Smooth muscle cell of the pulmonary artery (primary cell): ENCODE measurements around the gene EYA2. TPM values are rescaled to one million over a fixed set of nuclear protein-coding genes. Genes with fewer than 3 reads are reported as not detected.

Experiments
- total RNA-seq: library from RNA; depleted of rRNA; stranded (reverse); fragments of >200 nt; gene quantifications from 2 replicates; pipeline ENCODE4 v1.2.3, GENCODE V29; 2014

The EYA2 gene, protein sequence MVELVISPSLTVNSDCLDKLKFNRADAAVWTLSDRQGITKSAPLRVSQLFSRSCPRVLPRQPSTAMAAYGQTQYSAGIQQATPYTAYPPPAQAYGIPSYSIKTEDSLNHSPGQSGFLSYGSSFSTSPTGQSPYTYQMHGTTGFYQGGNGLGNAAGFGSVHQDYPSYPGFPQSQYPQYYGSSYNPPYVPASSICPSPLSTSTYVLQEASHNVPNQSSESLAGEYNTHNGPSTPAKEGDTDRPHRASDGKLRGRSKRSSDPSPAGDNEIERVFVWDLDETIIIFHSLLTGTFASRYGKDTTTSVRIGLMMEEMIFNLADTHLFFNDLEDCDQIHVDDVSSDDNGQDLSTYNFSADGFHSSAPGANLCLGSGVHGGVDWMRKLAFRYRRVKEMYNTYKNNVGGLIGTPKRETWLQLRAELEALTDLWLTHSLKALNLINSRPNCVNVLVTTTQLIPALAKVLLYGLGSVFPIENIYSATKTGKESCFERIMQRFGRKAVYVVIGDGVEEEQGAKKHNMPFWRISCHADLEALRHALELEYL
- 0.03 and 0.07 TPM in 2 replicates for total RNA-seq

DNA sequence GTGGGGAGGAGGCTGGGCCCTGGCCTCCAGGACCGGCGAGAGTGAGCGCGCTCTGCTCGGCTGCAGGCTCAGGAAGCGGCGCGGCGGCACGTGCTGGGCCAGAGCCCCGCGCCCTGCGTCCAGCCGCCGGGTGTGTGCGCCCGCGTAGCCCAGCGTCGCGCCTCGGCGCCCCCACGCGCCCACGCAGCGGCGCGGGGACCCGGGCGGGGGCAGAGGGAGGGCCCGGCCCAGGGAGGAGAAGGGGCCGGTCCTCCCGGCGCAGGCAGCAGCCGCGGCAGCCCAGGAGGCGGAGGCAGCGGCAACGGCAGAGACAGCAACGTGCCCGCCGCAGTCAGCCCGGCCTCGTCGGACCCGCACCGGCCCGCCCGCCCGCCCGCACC is at the start of gene EYA2:
TSS of gene EYA2 (plus strand) at position 265 of the 380 bp plus-strand sequence. CDS start 95,168 bp downstream, outside the sequence.

Other genes starting within 250 kb of the EYA2 start
- gene SLC13A3, start 243.4 kb upstream of the EYA2 start, total RNA-seq, result 2.2 and 2.5 TPM in 2 replicates
- 10.9 and 11.8 TPM in 2 replicates for gene TP53RK, start 205.4 kb upstream of the EYA2 start, total RNA-seq
- gene SLC2A10, start 185.2 kb upstream of the EYA2 start, total RNA-seq, result 52.4 and 61.1 TPM in 2 replicates